SHP77 treated with DMSO at 0.1 percent for 48 hours (cell line): ENCODE data around the gene TARBP1.
"Not testable (repeated sequence)": the region's sequence is repeated elsewhere in the genome, so short reads cannot be mapped to it uniquely, and the experiment has no call there.

Experiments
- DNase-seq: peaks from one replicate; lab custom pipeline; 2025; lab: John Stamatoyannopoulos, UW

TARBP1 gene

GRCh38 chr1:234504969-234505768, 26.2 kb upstream of the TARBP1 start:
- DNase-seq, result no peak

GRCh38 chr1:234504251-234504650, 25.3 kb upstream of the TARBP1 start:
- not testable (repeated sequence) for DNase-seq

- DNase-seq, result no peak
These were observed 24.4 kb upstream of the TARBP1 start for GRCh38 chr1:234503193-234504050.

- DNase-seq, result no peak
These were observed 23.8 kb upstream of the TARBP1 start for GRCh38 chr1:234502785-234503184.

GRCh38 chr1:234500269-234500668, 21.3 kb upstream of the TARBP1 start:
- DNase-seq, result peak; percentile 28

- no peak for DNase-seq
These were observed 20.9 kb upstream of the TARBP1 start for GRCh38 chr1:234499943-234500245.

- peak; percentile 83 for DNase-seq
These were observed 20.4 kb upstream of the TARBP1 start for GRCh38 chr1:234499119-234499942.

GRCh38 chr1:234498448-234499118, 19.6 kb upstream of the TARBP1 start:
- no peak for DNase-seq

GRCh38 chr1:234497589-234497988, 18.6 kb upstream of the TARBP1 start:
- DNase-seq, result no peak

- no peak for DNase-seq
These were observed 16.4 kb upstream of the TARBP1 start for GRCh38 chr1:234495231-234495990.

- DNase-seq, result no peak
These were observed 15.1 kb upstream of the TARBP1 start for GRCh38 chr1:234494049-234494448.

- DNase-seq, result no peak
These were observed 12.0 kb upstream of the TARBP1 start for GRCh38 chr1:234490793-234491479.

- no peak for DNase-seq
These were observed 10.7 kb upstream of the TARBP1 start for GRCh38 chr1:234489698-234490077.

GRCh38 chr1:234489007-234489697, 10.2 kb upstream of the TARBP1 start:
- DNase-seq, result no peak

GRCh38 chr1:234488054-234489006, 9.4 kb upstream of the TARBP1 start:
- DNase-seq, result no peak

- DNase-seq, result peak; percentile 22
These were observed 8.2 kb upstream of the TARBP1 start for GRCh38 chr1:234486858-234487840.

GRCh38 chr1:234484991-234485739, 6.2 kb upstream of the TARBP1 start:
- no peak for DNase-seq
